K562 (cell line): ENCODE results near the gene SSR4. TPM values are rescaled to one million over a fixed set of nuclear protein-coding genes. Genes with fewer than 3 reads are reported as not detected.

Source experiments
- polyA plus RNA-seq, 8 experiments: library from polyadenylated mRNA; depleted of rRNA in 4 of 8; stranded (reverse) in 5 of 8; unstranded in 3 of 8; fragments of >200 nt; fragmentation: Nextera tagmentation in 2 of 8; fragmentation: Illumina TruSeq in 1 of 8; extraction: Ambion mirVana in 2 of 8; extraction: Trizol in 1 of 8; gene quantifications; 2 replicates each; pipeline versions ENCODE4 v1.2.1 to v1.2.3, GENCODE V29; 2011 to 2014; ENCODE audit warnings: inconsistent platforms in 1 of 8, missing spikeins in 1 of 8
- total RNA-seq, 7 experiments: library from RNA; depleted of rRNA in 6 of 7; stranded (reverse); fragments of >200 nt in 6 of 7; fragmentation: Illumina TruSeq in 2 of 7; extraction: Trizol in 2 of 7; gene quantifications; 2 replicates each; pipeline versions ENCODE4 v1.2.1 to v1.2.3, GENCODE V29; 2011 to 2021; ENCODE audit warnings: low replicate concordance in 1 of 7
- TF ChIP-seq, protein P1 (sequence below), 2 experiments: fragments of 450-650 bp; formaldehyde crosslinking in 1 of 2; IDR thresholded peaks; 2 replicates each; pipeline versions ENCODE4 v1.4.0 to v1.6.1; 2014 to 2020; ENCODE audit warnings: mild to moderate bottlenecking in 2 of 2, borderline replicate concordance in 1 of 2, low read depth in 1 of 2

The SSR4 gene
- total and polyA plus RNA-seq, 9 of the 15 experiments (the other 6 are each of a cell fraction or from before 2014, with no cell fraction given), result 146 to 492 (median 272) TPM

GRCh38 chrX:153804100-153804595 lies 9.7 kb downstream of the SSR4 start (continued):
- TF ChIP-seq, protein P1, sequence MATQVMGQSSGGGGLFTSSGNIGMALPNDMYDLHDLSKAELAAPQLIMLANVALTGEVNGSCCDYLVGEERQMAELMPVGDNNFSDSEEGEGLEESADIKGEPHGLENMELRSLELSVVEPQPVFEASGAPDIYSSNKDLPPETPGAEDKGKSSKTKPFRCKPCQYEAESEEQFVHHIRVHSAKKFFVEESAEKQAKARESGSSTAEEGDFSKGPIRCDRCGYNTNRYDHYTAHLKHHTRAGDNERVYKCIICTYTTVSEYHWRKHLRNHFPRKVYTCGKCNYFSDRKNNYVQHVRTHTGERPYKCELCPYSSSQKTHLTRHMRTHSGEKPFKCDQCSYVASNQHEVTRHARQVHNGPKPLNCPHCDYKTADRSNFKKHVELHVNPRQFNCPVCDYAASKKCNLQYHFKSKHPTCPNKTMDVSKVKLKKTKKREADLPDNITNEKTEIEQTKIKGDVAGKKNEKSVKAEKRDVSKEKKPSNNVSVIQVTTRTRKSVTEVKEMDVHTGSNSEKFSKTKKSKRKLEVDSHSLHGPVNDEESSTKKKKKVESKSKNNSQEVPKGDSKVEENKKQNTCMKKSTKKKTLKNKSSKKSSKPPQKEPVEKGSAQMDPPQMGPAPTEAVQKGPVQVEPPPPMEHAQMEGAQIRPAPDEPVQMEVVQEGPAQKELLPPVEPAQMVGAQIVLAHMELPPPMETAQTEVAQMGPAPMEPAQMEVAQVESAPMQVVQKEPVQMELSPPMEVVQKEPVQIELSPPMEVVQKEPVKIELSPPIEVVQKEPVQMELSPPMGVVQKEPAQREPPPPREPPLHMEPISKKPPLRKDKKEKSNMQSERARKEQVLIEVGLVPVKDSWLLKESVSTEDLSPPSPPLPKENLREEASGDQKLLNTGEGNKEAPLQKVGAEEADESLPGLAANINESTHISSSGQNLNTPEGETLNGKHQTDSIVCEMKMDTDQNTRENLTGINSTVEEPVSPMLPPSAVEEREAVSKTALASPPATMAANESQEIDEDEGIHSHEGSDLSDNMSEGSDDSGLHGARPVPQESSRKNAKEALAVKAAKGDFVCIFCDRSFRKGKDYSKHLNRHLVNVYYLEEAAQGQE (IDR thresholded peaks at IDR 0.05; ENCODE audit: borderline replicate concordance), result no peak
- TF ChIP-seq, protein P1 (CRISPR knock-in tag; IDR thresholded peaks at IDR 0.05; ENCODE audit: low read depth), result no peak
